ES-I3 (cell line): Measurements from ENCODE around the gene DENND6B.

Experiments used
- H3K36me3 ChIP-seq: 2 replicates; pipeline ENCODE4 v1.6.1; 2013; ENCODE audit warnings: mild to moderate bottlenecking, low read length, control low read depth, moderate library complexity; ENCODE audit not compliant: insufficient read depth
- H3K4me1 ChIP-seq: 2 replicates; pipeline ENCODE4 v1.6.1; 2013; ENCODE audit warnings: mild to moderate bottlenecking, control low read depth, low read length; ENCODE audit not compliant: insufficient read depth
- H3K9ac ChIP-seq: 2 replicates; pipeline ENCODE4 v1.6.1; 2013; ENCODE audit warnings: low read depth, mild to moderate bottlenecking, low read length, moderate library complexity
- H3K9me3 ChIP-seq: 2 replicates; pipeline ENCODE4 v1.6.1; 2013; ENCODE audit warnings: mild to moderate bottlenecking, low read length, moderate library complexity; ENCODE audit not compliant: control insufficient read depth, insufficient read depth

The DENND6B gene

GRCh38 chr22:50306753-50307749 lies 19.8 kb downstream of the DENND6B start, which contains the start of gene PLXNB2:
Gene PLXNB2, minus strand, starts transcription at chr22:50307646. Its CDS starts 17,062 bp downstream, at chr22:50290584.
- H3K9me3 ChIP-seq = no peaks in the 10 kb centered on the region
- peak within 1 kb of the TSS; percentile 81 for H3K9ac ChIP-seq
- no peaks in the 10 kb centered on the region; the same call in 1 of the 2 replicates for H3K36me3 ChIP-seq
- H3K4me1 ChIP-seq = peaks cover 23% of the 10 kb centered on the region; the same call in 1 of the 2 replicates

- peak overlapping the region; percentile 81 for H3K9ac ChIP-seq
- H3K4me1 ChIP-seq = peaks cover 23% of the 10 kb centered on the region; the same call in 1 of the 2 replicates
- no peaks in the 10 kb centered on the region; the same call in 1 of the 2 replicates for H3K36me3 ChIP-seq
- H3K9me3 ChIP-seq = no peaks in the 10 kb centered on the region
These were observed 20.8 kb downstream of the DENND6B start for GRCh38 chr22:50305923-50306566.

GRCh38 chr22:50305393-50305922 lies 21.4 kb downstream of the DENND6B start:
- H3K9ac ChIP-seq = peak overlapping the region; percentile 81; the same call in 1 of the 2 replicates
- no peaks in the 10 kb centered on the region; the same call in 1 of the 2 replicates for H3K36me3 ChIP-seq
- no peaks in the 10 kb centered on the region for H3K9me3 ChIP-seq
- H3K4me1 ChIP-seq = peaks cover 28% of the 10 kb centered on the region; the same call in 1 of the 2 replicates

- H3K36me3 ChIP-seq = no peaks in the 10 kb centered on the region; the same call in 1 of the 2 replicates
- H3K9ac ChIP-seq = no peak overlapping the region
- H3K9me3 ChIP-seq = no peaks in the 10 kb centered on the region
- H3K4me1 ChIP-seq = peaks cover 28% of the 10 kb centered on the region; the same call in 1 of the 2 replicates
These were observed 22.1 kb downstream of the DENND6B start for GRCh38 chr22:50304528-50305392.

GRCh38 chr22:50303848-50304527 lies 22.8 kb downstream of the DENND6B start:
- H3K9me3 ChIP-seq = no peaks in the 10 kb centered on the region
- H3K9ac ChIP-seq = no peak overlapping the region
- no peaks in the 10 kb centered on the region; the same call in 1 of the 2 replicates for H3K36me3 ChIP-seq
- peaks cover 26% of the 10 kb centered on the region; the same call in 1 of the 2 replicates for H3K4me1 ChIP-seq

- H3K9ac ChIP-seq = no peak overlapping the region
- no peaks in the 10 kb centered on the region for H3K9me3 ChIP-seq
- H3K36me3 ChIP-seq = no peaks in the 10 kb centered on the region; the same call in 1 of the 2 replicates
- H3K4me1 ChIP-seq = peaks cover 23% of the 10 kb centered on the region; the same call in 1 of the 2 replicates
These were observed 23.3 kb downstream of the DENND6B start for GRCh38 chr22:50303515-50303847.

GRCh38 chr22:50302564-50302963 lies 24.2 kb downstream of the DENND6B start:
- Histone ChIP-seq H3K36me3 (no peaks in the 10 kb centered on the region; the same call in 1 of the 2 replicates), H3K9me3 (no peaks in the 10 kb centered on the region), H3K4me1 (peaks cover 17% of the 10 kb centered on the region; the same call in 1 of the 2 replicates), H3K9ac (no peak overlapping the region)

- Histone ChIP-seq H3K4me1 (peaks cover 17% of the 10 kb centered on the region; the same call in 1 of the 2 replicates), H3K9ac (no peak overlapping the region), H3K9me3 (no peaks in the 10 kb centered on the region)
These were observed 24.7 kb downstream of the DENND6B start for GRCh38 chr22:50302041-50302541.

GRCh38 chr22:50301581-50301991 lies 25.2 kb downstream of the DENND6B start:
- H3K36me3 ChIP-seq = no peaks in the 10 kb centered on the region; the same call in 1 of the 2 replicates
- peaks cover 17% of the 10 kb centered on the region; the same call in 1 of the 2 replicates for H3K4me1 ChIP-seq
- no peaks in the 10 kb centered on the region for H3K9me3 ChIP-seq
- H3K9ac ChIP-seq = no peak overlapping the region

More at GRCh38 chr22:50302041-50302541, 24.7 kb downstream of the DENND6B start:
- no peaks in the 10 kb centered on the region; the same call in 1 of the 2 replicates for H3K36me3 ChIP-seq

GRCh38 chr22:50300620-50301257 lies 26.1 kb downstream of the DENND6B start:
- no peaks in the 10 kb centered on the region for H3K9me3 ChIP-seq

GRCh38 chr22:50299785-50300619 lies 26.8 kb downstream of the DENND6B start:
- H3K9me3 ChIP-seq = no peaks in the 10 kb centered on the region
- peak overlapping the region; percentile 43; the same call in 1 of the 2 replicates for H3K9ac ChIP-seq
- H3K4me1 ChIP-seq = peaks cover 12% of the 10 kb centered on the region; the same call in 1 of the 2 replicates
- no peaks in the 10 kb centered on the region for H3K36me3 ChIP-seq

More at GRCh38 chr22:50300620-50301257, 26.1 kb downstream of the DENND6B start:
- Histone ChIP-seq H3K4me1 (peaks cover 13% of the 10 kb centered on the region; the same call in 1 of the 2 replicates), H3K36me3 (no peaks in the 10 kb centered on the region; the same call in 1 of the 2 replicates), H3K9ac (peak overlapping the region; percentile 43; the same call in 1 of the 2 replicates)
